GM19025 (cell line): ENCODE data around the gene CCNA1.

Experiments used
- ATAC-seq: cut with Tn5 transposase; IDR thresholded peaks from one replicate; pipeline ENCODE4 v1.9.1; 2021; ENCODE audit warnings: mild to moderate bottlenecking, low read depth, moderate library complexity; ENCODE audit not compliant: unreplicated experiment

Gene CCNA1

GRCh38 chr13:36450534-36450933, 18.2 kb downstream of the CCNA1 start:
- no peak for ATAC-seq

GRCh38 chr13:36453516-36453915, 21.2 kb downstream of the CCNA1 start:
- no peak for ATAC-seq

- ATAC-seq: no peak
These were observed 21.8 kb downstream of the CCNA1 start for GRCh38 chr13:36454121-36454520.

GRCh38 chr13:36454987-36455386, 22.7 kb downstream of the CCNA1 start:
- no peak for ATAC-seq

GRCh38 chr13:36456577-36456976, 24.3 kb downstream of the CCNA1 start:
- no peak for ATAC-seq

- no peak for ATAC-seq
These were observed 29.2 kb downstream of the CCNA1 start for GRCh38 chr13:36461506-36461905.

GRCh38 chr13:36475468-36475867, 43.2 kb downstream of the CCNA1 start:
- no peak for ATAC-seq

GRCh38 chr13:36476661-36477060, 44.4 kb downstream of the CCNA1 start:
- no peak for ATAC-seq

GRCh38 chr13:36480726-36481427, 48.6 kb downstream of the CCNA1 start:
- no peak for ATAC-seq

GRCh38 chr13:36490055-36490454, 57.8 kb downstream of the CCNA1 start:
- ATAC-seq: no peak
